Activated CD4-positive, alpha-beta T cell treated with anti-CD3 and anti-CD28 coated beads, Interleukin-2, Interleukin-6, amounts not matched to agents 100 ng/mL and 50 ng/mL, durations not matched to agents 16 hours and 8 hours (primary cell): Measurements from ENCODE around the gene HCST.

Experiments used
- DNase-seq: peaks from one replicate; pipeline ENCODE4 v3.0.0-alpha.2; 2020

HCST gene

DNA sequence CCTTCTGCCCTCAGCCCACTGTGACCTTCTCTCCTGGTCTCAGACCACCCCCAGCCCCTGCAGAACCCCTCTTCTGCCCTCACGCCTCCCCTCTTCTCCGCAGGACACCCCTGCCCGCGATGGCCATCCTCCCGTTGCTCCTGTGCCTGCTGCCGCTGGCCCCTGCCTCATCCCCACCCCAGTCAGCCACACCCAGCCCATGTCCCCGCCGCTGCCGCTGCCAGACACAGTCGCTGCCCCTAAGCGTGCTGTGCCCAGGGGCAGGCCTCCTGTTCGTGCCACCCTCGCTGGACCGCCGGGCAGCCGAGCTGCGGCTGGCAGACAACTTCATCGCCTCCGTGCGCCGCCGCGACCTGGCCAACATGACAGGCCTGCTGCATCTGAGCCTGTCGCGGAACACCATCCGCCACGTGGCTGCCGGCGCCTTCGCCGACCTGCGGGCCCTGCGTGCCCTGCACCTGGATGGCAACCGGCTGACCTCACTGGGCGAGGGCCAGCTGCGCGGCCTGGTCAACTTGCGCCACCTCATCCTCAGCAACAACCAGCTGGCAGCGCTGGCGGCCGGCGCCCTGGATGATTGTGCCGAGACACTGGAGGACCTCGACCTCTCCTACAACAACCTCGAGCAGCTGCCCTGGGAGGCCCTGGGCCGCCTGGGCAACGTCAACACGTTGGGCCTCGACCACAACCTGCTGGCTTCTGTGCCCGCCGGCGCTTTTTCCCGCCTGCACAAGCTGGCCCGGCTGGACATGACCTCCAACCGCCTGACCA lies 37.2 kb downstream of the HCST start:
- no peak for DNase-seq

DNA sequence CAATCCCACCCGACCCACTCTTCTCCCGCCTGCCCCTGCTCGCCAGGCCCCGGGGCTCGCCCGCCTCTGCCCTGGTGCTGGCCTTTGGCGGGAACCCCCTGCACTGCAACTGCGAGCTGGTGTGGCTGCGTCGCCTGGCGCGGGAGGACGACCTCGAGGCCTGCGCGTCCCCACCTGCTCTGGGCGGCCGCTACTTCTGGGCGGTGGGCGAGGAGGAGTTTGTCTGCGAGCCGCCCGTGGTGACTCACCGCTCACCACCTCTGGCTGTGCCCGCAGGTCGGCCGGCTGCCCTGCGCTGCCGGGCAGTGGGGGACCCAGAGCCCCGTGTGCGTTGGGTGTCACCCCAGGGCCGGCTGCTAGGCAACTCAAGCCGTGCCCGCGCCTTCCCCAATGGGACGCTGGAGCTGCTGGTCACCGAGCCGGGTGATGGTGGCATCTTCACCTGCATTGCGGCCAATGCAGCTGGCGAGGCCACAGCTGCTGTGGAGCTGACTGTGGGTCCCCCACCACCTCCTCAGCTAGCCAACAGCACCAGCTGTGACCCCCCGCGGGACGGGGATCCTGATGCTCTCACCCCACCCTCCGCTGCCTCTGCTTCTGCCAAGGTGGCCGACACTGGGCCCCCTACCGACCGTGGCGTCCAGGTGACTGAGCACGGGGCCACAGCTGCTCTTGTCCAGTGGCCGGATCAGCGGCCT lies 37.9 kb downstream of the HCST start:
- no peak for DNase-seq

DNA sequence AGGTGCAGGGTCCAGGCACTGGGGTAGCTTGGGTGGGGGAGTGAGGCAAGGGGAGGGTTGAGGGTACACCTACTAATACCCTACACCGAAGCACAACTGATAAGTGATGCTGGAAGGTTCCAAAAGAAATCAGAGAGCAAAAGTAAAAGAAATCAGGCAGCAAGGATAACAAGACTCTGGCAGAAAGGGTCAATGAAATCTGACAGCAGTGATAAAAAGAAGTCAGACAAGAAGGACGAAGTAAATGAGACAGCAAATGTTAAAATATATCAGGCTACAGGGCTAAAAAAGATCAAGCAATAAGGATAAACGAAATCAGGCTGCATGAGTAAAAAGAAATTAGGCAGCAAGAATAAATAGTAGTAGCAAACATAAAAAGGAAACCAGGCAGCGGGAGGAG lies 38.5 kb downstream of the HCST start:
- DNase-seq: no peak

DNA sequence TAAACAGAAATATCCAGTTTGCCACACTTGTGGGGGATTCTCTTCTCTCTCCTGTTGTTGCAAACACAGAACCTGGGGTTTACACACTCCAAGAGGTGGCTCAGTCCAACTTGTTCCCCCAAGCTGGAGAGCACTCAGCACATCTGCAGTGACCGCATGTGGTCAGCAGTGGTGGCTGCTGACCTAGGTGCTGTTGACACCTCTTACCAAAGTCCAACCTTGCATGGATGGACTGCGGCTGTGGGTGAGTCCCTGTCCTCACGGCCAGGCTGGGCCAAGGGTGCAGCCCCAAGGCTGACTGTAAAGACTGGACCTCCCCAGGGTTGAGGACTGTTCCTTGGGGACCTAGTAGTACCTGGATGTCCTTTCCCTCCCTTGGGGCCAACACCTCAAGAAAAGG lies 39.9 kb downstream of the HCST start:
- DNase-seq: no peak

DNA sequence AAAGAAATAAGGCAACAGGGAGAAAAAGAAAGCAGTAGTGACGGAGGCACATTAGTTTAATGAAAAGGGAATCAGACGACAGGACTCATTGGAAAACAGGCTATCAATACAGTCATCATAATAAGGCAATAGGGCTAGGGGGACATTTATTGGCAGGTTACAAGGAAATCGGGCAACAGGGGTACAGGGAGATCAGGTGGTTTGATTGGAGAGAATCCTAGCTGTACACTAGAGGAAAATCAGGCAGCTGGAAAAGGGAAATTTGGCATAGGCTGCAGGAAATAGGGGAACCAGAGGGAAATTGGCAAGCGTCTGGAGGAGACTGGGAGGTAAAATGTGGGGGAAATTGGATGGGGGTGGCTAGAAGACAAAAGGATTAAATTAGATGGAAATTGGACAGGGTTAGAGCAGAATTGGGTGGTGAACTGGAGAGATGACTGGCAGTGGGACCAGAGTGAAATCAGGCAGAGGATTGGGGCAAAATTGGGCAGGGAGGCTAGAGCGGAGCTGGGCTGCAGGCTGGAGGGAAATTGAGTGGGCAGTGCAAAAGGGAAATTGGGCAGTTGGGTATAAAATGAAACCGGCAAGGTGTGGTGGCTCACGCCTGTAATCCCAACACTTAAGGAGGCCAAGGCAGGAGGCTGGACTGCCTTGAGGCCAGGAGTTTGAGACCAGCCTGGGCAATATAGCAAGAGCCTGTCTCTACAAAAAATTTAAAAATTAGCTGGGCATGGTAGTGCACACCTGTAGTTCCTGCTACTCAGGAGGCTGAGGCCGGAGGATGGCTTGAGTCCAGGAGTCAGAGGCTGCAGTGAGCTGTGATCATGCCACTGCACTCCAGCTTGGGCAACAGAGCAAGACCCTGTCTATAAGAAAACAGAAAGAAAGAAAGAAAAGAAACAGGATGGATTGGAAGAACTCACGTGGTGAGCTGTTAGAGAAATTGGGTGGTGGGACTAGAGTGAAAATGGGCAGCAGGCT lies 41.3 kb downstream of the HCST start:
- no peak for DNase-seq

DNA sequence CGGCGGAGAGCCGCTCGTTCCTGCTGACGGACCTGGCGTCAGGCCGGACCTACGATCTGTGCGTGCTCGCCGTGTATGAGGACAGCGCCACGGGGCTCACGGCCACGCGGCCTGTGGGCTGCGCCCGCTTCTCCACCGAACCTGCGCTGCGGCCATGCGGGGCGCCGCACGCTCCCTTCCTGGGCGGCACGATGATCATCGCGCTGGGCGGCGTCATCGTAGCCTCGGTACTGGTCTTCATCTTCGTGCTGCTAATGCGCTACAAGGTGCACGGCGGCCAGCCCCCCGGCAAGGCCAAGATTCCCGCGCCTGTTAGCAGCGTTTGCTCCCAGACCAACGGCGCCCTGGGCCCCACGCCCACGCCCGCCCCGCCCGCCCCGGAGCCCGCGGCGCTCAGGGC lies 42.2 kb downstream of the HCST start:
- DNase-seq: no peak

DNA sequence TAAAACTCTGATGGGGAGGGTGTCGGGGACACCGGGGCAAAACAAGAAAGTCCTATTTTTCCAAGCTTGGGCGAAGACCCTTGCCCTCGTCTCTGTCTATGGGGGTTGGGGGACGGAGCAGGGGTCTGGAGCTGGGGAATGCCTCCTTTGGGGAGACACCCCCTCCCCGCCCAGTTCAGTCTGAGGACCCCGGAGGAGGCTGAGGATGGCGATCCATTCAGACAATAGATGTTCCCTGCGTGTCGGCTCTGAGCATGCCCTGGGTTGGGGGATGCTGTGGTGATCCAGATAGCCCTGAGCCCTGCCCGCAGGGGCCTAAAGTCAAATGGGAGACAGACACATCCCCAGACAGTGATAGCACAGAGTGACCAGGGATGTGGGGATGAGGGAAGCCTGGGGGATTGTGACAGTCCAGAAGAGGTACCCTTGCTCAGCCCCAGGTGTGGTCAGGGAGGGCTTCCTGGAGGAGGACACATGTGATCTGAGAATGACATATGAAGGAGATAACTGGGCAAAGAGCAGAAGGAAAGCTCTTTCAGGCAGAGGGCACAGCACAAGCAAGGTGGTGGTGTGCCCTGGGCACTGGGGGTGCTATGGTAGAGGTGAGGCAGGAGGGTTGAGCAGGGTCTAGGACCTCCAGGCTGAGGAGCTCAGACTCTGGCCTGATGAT lies 42.9 kb downstream of the HCST start:
- DNase-seq: no peak

DNA sequence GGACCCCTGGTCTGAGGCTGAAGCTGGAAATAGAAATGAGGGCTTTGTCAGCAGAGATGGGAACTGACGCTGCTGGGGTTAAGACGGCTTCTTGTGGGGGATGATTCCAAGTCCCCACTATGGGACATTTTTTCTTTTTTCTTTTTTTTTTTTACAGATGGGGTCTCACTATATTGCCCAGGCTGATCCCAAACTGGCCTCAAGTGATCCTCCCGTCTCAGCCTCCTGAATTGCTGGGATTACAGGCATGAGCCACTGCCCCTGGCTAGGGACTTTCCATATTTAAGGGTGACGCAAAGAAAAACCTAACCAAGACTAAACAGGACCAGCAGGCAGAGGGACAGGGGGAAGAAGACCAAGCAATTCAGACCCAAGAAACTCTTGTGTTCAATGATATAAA lies 43.9 kb downstream of the HCST start:
- no peak for DNase-seq

DNA sequence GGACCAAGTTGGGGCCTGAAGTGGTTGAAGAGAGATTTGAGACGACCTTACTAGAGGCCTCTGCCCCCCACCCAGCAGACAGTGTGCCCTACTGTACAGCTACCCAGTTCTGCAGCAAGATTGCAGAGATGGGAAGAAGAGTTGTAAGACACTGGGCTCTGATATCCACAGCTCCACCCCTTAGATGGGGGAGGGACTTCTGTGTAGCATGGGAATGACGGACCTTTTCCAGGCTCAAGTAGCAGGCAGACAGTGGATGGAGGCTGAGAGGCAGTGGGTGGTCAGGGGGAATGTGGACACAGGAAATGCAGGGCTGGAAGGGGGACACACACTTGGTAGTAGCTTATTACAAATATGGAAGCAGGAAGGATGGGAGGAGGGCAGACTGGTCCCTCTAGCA lies 46.8 kb downstream of the HCST start:
- no peak for DNase-seq
